A549 (cell line): ENCODE data around the gene NAA20. TPM values are rescaled to one million over a fixed set of nuclear protein-coding genes. Genes with fewer than 3 reads are reported as not detected.

Experiments
- ATAC-seq, 2 experiments: fragments of 200-7000 bp in 1 of 2; fragments of >200 bp in 1 of 2; cut with Nextera tagmentation in 1 of 2; cut with Tn5 transposase in 1 of 2; 3 replicates each; pipeline versions ENCODE4 v1.8.0 to v1.9.1; 2018 to 2020; ENCODE audit warnings: mild to moderate bottlenecking in 1 of 2, moderate library complexity in 1 of 2
- CTCF ChIA-PET: fragments of 300-600 bp; sonication (Branson Sonifier 250); formaldehyde crosslinking; extraction: SDS; loops from one replicate; lab custom pipeline; 2021; ENCODE audit warnings: antibody characterized with exemption, inconsistent platforms; lab: Yijun Ruan, JAX
- POLR2A ChIA-PET: fragments of 350-600 bp; formaldehyde crosslinking; extraction: SDS; loops from one replicate; lab custom pipeline; 2021; ENCODE audit warnings: antibody characterized with exemption, inconsistent platforms; lab: Yijun Ruan, JAX
- DNase-seq, 2 experiments: peaks; one replicate each; pipeline versions ENCODE4 v3.0.0 to v3.0.0-alpha.2; 2011 to 2016; ENCODE audit warnings: low read depth in 1 of 2, low spot score in 1 of 2
- FAIRE-seq: peaks from 2 replicates; lab custom pipeline; 2011; peaks lifted over from hg19 to GRCh38; lab: Jason Lieb, UNC
- H3K27ac ChIP-seq, 2 experiments: fragments of >200 bp; sonication (Bioruptor Twin); formaldehyde crosslinking; 3 replicates each; pipeline ENCODE4 v1.5.1; 2016 to 2017
- H3K4me1 ChIP-seq: fragments of >200 bp; sonication (Bioruptor Twin); formaldehyde crosslinking; 3 replicates; pipeline ENCODE4 v1.6.1; 2016
- H3K4me2 ChIP-seq: fragments of >200 bp; sonication (Bioruptor Twin); formaldehyde crosslinking; 3 replicates; pipeline ENCODE4 v1.6.1; 2016
- H3K4me3 ChIP-seq: fragments of >200 bp; sonication (Bioruptor Twin); formaldehyde crosslinking; 3 replicates; pipeline ENCODE4 v1.5.1; 2016
- H3K9me3 ChIP-seq: fragments of >200 bp; sonication (Bioruptor Twin); formaldehyde crosslinking; 3 replicates; pipeline ENCODE4 v1.6.1; 2016
- BCL3 ChIP-seq: fragments of >200 bp; sonication (Bioruptor Twin); formaldehyde crosslinking; IDR thresholded peaks from 3 replicates; pipeline ENCODE4 v1.6.1; 2016
- CBX2 ChIP-seq: fragments of 200-600 bp; sonication (generic); IDR thresholded peaks from 2 replicates; pipeline ENCODE4 v1.6.1; 2016; ENCODE audit warnings: low read depth, mild to moderate bottlenecking, borderline replicate concordance
- CBX8 ChIP-seq: fragments of 200-600 bp; sonication (generic); IDR thresholded peaks from 2 replicates; pipeline ENCODE4 v1.6.1; 2016
- CHD2 ChIP-seq: fragments of 150-350 bp; IDR thresholded peaks from 2 replicates; pipeline ENCODE4 v1.6.1; 2014; ENCODE audit warnings: low read length; ENCODE audit not compliant: partially characterized antibody
- CTCF ChIP-seq: fragments of >200 bp; sonication (Bioruptor Twin); formaldehyde crosslinking; IDR thresholded peaks from 3 replicates; pipeline ENCODE4 v1.5.1; 2016
- E2F6 ChIP-seq: IDR thresholded peaks from 2 replicates; pipeline ENCODE4 v1.6.1; 2012; ENCODE audit warnings: low read depth, borderline replicate concordance
- EHF ChIP-seq: fragments of 250-450 bp; sonication (Bioruptor Pico); IDR thresholded peaks from 2 replicates; pipeline ENCODE4 v1.5.0; 2020; ENCODE audit warnings: mild to moderate bottlenecking
- EHMT2 ChIP-seq: fragments of 200-600 bp; sonication (generic); IDR thresholded peaks from 2 replicates; pipeline ENCODE4 v1.6.1; 2016; ENCODE audit warnings: antibody characterized with exemption, low read depth, mild to moderate bottlenecking, moderate library complexity
- GATA3 ChIP-seq: IDR thresholded peaks from 2 replicates; pipeline ENCODE4 v1.6.1; 2012; ENCODE audit warnings: borderline replicate concordance
- HOXB13 ChIP-seq: fragments of 250-450 bp; sonication (Bioruptor Pico); IDR thresholded peaks from 2 replicates; pipeline ENCODE4 v1.5.0; 2020; ENCODE audit warnings: low read depth, mild to moderate bottlenecking, moderate library complexity
- KDM1A ChIP-seq: fragments of 200-600 bp; sonication (generic); IDR thresholded peaks from 2 replicates; pipeline ENCODE4 v1.6.1; 2016; ENCODE audit warnings: low read depth, mild to moderate bottlenecking
- KDM5A ChIP-seq: fragments of 200-600 bp; sonication (generic); IDR thresholded peaks from 2 replicates; pipeline ENCODE4 v1.6.1; 2016; ENCODE audit warnings: antibody characterized with exemption, mild to moderate bottlenecking
- MAFK ChIP-seq: fragments of 450-650 bp; IDR thresholded peaks from 2 replicates; pipeline ENCODE4 v1.6.1; 2014; ENCODE audit not compliant: partially characterized antibody
- RCOR1 ChIP-seq: fragments of 150-350 bp; IDR thresholded peaks from 2 replicates; pipeline ENCODE4 v1.6.1; 2014; ENCODE audit warnings: antibody characterized with exemption, low read length, low read depth
- RFX5 ChIP-seq: fragments of 450-650 bp; IDR thresholded peaks from 2 replicates; pipeline ENCODE4 v1.7.1; 2014; ENCODE audit warnings: antibody characterized with exemption, mild to moderate bottlenecking, moderate library complexity
- TFCP2L1 ChIP-seq: fragments of 250-450 bp; sonication (Bioruptor Pico); IDR thresholded peaks from 2 replicates; pipeline ENCODE4 v1.5.0; 2021; ENCODE audit warnings: mild to moderate bottlenecking
- USF2 ChIP-seq: fragments of 450-650 bp; IDR thresholded peaks from 2 replicates; pipeline ENCODE4 v1.6.1; 2014; ENCODE audit warnings: antibody characterized with exemption
- whole genome bisulfite sequencing: methylation state at CpG from one replicate; pipeline ENCODE4 v1.1.6; 2017; ENCODE audit errors: missing lambda C conversion rate; 5-methylcytosine and 5-hydroxymethylcytosine counted together
- polyA plus RNA-seq, 4 experiments: library from polyadenylated mRNA; depleted of rRNA in 3 of 4; stranded (reverse); fragments of >200 nt; fragmentation: RNase III in 1 of 4; extraction: RNeasy Plus Mini Kit Qiagen cat#74134 plus additional on column Dnase treatment in 1 of 4; gene quantifications; 2 replicates in 3 of 4; 3 replicates in 1 of 4; pipeline ENCODE4 v1.2.3, GENCODE V29; 2011 to 2017
- TF ChIP-seq, protein P1 (sequence below): fragments of 150-350 bp; IDR thresholded peaks from 2 replicates; pipeline ENCODE4 v1.6.1; 2014; ENCODE audit warnings: low read depth, mild to moderate bottlenecking, low read length

NAA20 gene
- polyA plus RNA-seq, 2 of the 4 experiments (the other 2 are of a cell fraction): 175 to 219 TPM

DNA sequence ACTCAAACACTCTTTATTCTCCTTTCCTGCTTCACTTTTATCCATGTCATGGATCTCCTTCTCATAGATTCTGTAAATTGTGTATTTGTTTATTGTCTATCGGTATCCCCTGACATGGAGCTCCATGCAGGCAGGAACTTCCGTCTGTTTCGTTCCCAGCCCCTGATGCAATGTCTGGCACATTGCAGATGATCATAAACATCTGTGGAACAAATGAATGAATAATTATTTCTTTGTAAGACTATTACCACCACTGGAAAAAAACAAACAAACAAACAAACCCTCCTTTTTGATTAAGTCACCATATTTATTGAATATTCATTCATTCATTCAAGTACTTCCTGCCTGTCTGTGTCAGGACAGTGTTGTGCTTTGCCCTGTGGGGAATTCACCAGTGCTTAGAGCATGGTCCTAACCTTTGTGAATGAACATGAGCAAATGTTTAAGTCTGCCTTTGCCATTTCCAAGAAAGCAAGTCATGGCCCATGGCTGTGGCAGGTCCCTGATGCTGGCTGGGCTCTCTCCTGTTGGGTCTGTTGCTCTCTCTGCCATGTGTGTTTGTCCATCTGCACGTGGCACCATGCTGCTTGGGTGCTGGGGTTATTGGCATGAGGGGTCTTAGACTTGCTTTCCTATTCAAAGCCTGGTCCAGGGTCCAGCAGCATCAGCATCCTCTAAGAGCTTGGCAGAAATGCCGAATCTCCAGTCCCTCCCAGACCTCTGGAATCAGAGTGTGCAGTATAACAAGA is 47.5 kb upstream of the NAA20 start:
- FAIRE-seq: no peak

GRCh38 chr20:19970256-19970765 is 46.9 kb upstream of the NAA20 start:
- WGBS: 80% methylated on average over 5 of the region's 5 CpGs
- POLR2A ChIA-PET: no interaction called here

More for the DNA sequence above, 47.5 kb upstream of the NAA20 start:
- ChIA-PET CTCF (interaction anchor here (1.1 to 2.5 kb wide), 4 partner anchors 15 to 185 kb away, joined by 3 to 7 read pairs (median 3); no protein-coding TSS in a partner anchor), POLR2A (no interaction called here)
- DNase-seq (no peak), ATAC-seq (no peak)
- TF ChIP-seq EHMT2 (no peak), CBX2 (no peak), HOXB13 (no peak), E2F6 (no peak), USF2 (no peak), CTCF (no peak), TFCP2L1 (no peak), BCL3 (no peak), CHD2 (no peak)
- no peaks in the 10 kb centered on the region for H3K9me3 ChIP-seq
- H3K4me1 ChIP-seq: peaks cover 23% of the 10 kb centered on the region
- 79% methylated on average over 5 of the region's 5 CpGs for WGBS
- no peak overlapping the region for H3K4me3 ChIP-seq
- H3K4me2 ChIP-seq: no peak overlapping the region
- no peak overlapping the region for H3K27ac ChIP-seq

GRCh38 chr20:19971116-19971515 is 46.0 kb upstream of the NAA20 start:
- Histone ChIP-seq H3K4me3 (no peak overlapping the region), H3K27ac (no peak overlapping the region), H3K9me3 (no peaks in the 10 kb centered on the region), H3K4me1 (peaks cover 12% of the 10 kb centered on the region), H3K4me2 (no peak overlapping the region)
- peak; percentile 46 for FAIRE-seq
- no peak for DNase-seq
- no peak for ATAC-seq
- POLR2A ChIA-PET: interaction anchor here (0.7 kb wide), 1 partner anchor 23 kb away, joined by 6 read pairs; no protein-coding TSS in a partner anchor
- TF ChIP-seq CTCF (no peak), EHF (CRISPR knock-in tag) (no peak), KDM5A (no peak)
- TF ChIP-seq, all 56 proteins: peak for 0
- 92% methylated on average over 11 of the region's 11 CpGs for WGBS
- CTCF ChIA-PET: interaction anchor here (0.9 kb wide), 1 partner anchor 24 kb away, joined by 3 read pairs; no protein-coding TSS in a partner anchor

More at GRCh38 chr20:19970256-19970765, 46.9 kb upstream of the NAA20 start:
- ATAC-seq (no peak), FAIRE-seq (no peak), DNase-seq (no peak)
- TF ChIP-seq RFX5 (no peak), CBX8 (no peak), MAFK (no peak), KDM1A (no peak), RCOR1 (no peak), GATA3 (no peak)
- TF ChIP-seq, protein P1, sequence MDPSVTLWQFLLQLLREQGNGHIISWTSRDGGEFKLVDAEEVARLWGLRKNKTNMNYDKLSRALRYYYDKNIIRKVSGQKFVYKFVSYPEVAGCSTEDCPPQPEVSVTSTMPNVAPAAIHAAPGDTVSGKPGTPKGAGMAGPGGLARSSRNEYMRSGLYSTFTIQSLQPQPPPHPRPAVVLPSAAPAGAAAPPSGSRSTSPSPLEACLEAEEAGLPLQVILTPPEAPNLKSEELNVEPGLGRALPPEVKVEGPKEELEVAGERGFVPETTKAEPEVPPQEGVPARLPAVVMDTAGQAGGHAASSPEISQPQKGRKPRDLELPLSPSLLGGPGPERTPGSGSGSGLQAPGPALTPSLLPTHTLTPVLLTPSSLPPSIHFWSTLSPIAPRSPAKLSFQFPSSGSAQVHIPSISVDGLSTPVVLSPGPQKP: no peak
- no peak overlapping the region for H3K4me2 ChIP-seq
- H3K4me3 ChIP-seq: no peak overlapping the region
- H3K9me3 ChIP-seq: no peaks in the 10 kb centered on the region
- CTCF ChIA-PET: interaction anchor here (0.9 to 1.3 kb wide), 3 partner anchors 24 to 185 kb away, joined by 3 read pairs; no protein-coding TSS in a partner anchor
- H3K4me1 ChIP-seq: peaks cover 18% of the 10 kb centered on the region
- H3K27ac ChIP-seq: no peak overlapping the region
